Right lobe of liver (tissue), 6 donors: ENCODE results near the gene PIWIL4. TPM values are rescaled to one million over a fixed set of nuclear protein-coding genes. Genes with fewer than 3 reads are reported as not detected.

Source experiments
- ATAC-seq, 4 donors: fragments of 200-7000 bp; cut with Tn5 transposase; one replicate each; pipeline ENCODE4 v1.9.1; 2020; ENCODE audit warnings: mild to moderate bottlenecking in 4 of 4, moderate library complexity in 4 of 4
- DNase-seq, 3 donors: peaks; one replicate each; pipeline ENCODE4 v3.0.0-alpha.2; 2020
- H3K27ac ChIP-seq, 3 donors: fragments of 200-600 bp; one replicate each; pipeline ENCODE4 v1.8.0; 2022
- H3K27me3 ChIP-seq, 2 donors: fragments of 200-600 bp; one replicate each; pipeline ENCODE4 v1.8.0; 2022
- H3K36me3 ChIP-seq, 4 donors: fragments of 200-600 bp; sonication (generic) in 1 of 4; one replicate each; pipeline versions ENCODE4 v1.5.1 to v1.8.0; 2017 to 2022; ENCODE audit warnings: control low read depth in 1 of 4
- H3K4me1 ChIP-seq, 4 donors: fragments of 200-600 bp; sonication (generic) in 1 of 4; one replicate each; pipeline versions ENCODE4 v1.5.1 to v1.8.0; 2017 to 2022; ENCODE audit warnings: control low read depth in 1 of 4
- H3K4me3 ChIP-seq, 3 donors: fragments of 200-600 bp; one replicate each; pipeline ENCODE4 v1.8.0; 2022
- H3K9me3 ChIP-seq, 4 donors: fragments of 200-600 bp; sonication (generic) in 1 of 4; one replicate each; pipeline versions ENCODE4 v1.5.1 to v1.8.0; 2017 to 2022; ENCODE audit warnings: control low read depth in 1 of 4
- POLR2A ChIP-seq: fragments of 450-650 bp; IDR thresholded peaks from one replicate; pipeline ENCODE4 v1.6.1; 2017; ENCODE audit warnings: antibody characterized with exemption, mild to moderate bottlenecking
- WGBS: methylation state at CpG from one replicate; pipeline ENCODE4 v1.1.6; 2018; ENCODE audit warnings: low coverage, low lambda C conversion rate; ENCODE audit not compliant: insufficient coverage; ENCODE audit errors: missing lambda C conversion rate; 5-methylcytosine and 5-hydroxymethylcytosine counted together
- intact Hi-C, 2 donors: fragments of 100-400 bp; cut with DNase I; formaldehyde crosslinking; loops; one replicate each; pipeline versions ENCODE4 v1.11.2 to v1.14.1; 2022
- total RNA-seq, 6 experiments: library from RNA; depleted of rRNA in 2 of 6; stranded (reverse); fragments of >200 nt in 2 of 6; fragmentation: NEBNext Ultra II Directional in 3 of 6; extraction: Animal tissue kit (Norgen Biotek cat#: 25700) in 3 of 6; gene quantifications; one replicate each; pipeline versions ENCODE4 v1.1.0 to v1.2.4, GENCODE V29; 2016 to 2023
- TF ChIP-seq, protein P1 (sequence below), 4 donors: fragments of 200-600 bp in 3 of 4; fragments of 450-650 bp in 1 of 4; IDR thresholded peaks; one replicate each; pipeline versions ENCODE4 v1.5.1 to v1.8.0; 2016 to 2022; ENCODE audit warnings: antibody characterized with exemption in 4 of 4, mild to moderate bottlenecking in 2 of 4
- donor health status: DM: no; HTN: yes; CAD: no.
- donor health status: DM: no; HTN: no; CAD: no.
- donor health status: DM: no; HTN: no; CAD: no.
- donor health status: DM: no; HTN: yes; CAD: no.
- donor health status: DM: no; HTN: yes; CAD: no.

The PIWIL4 gene
- total RNA-seq, 6 experiments from 2014 or later = 0.12 to 0.71 (median 0.51) TPM

DNA sequence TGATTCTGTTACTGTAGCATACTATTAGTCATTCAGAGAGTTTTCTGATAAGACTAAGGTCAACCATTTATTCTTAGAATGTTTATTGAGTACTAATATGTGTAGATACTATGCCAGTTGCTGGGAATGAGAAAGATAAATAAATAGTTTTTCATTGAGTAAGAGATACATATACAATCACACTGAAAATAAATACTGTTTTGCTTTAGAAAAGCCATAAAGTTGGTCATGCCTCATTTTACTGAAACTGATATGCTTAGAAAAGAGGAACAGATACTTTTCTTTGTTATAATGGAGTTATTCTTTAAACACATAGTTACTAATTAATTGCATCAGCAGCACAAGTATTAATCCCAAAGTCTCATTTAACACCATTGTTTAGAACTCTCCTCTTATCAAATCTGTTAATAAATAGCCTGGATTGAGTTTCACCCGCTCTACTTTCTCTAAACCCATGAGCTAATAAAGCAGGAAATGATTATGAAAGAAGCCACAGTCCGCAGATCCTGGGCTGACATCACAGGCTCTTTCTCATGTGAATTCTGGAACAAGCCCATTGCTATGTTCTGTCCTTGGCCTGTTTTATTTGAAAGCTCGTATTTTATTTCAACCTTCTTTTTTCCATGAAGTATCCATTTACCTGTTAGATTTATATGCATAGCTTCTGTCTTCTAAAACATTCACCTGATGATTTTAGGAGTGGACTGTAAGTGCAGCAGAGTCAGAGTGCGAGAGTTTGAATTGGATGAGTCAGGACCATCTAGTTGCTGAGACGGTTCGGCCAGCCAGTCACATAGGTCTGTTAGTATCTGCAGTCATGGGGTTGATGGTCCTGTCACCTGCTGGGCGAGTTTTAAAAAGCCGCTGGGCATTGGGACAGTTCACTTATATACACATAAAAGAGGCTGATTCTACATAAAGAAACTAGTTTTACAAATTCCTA is 35.5 kb downstream of the PIWIL4 start:
- Histone ChIP-seq H3K27ac (peak overlapping the region; percentile 17 to 64 (median 63)), H3K4me3 (no peak overlapping the region), H3K4me1 (peaks cover 0 to 4% (median 0%) of the 10 kb centered on the region in 4 donors), H3K36me3 (no peaks in the 10 kb centered on the region), H3K9me3 (no peaks in the 10 kb centered on the region), H3K27me3 (no peaks in the 10 kb centered on the region)
- ATAC-seq (peak; percentile 93 to 96 (median 95)), DNase-seq (peak in 2 of 3 donors; percentile 74 to 80)
- TF ChIP-seq, protein P1, sequence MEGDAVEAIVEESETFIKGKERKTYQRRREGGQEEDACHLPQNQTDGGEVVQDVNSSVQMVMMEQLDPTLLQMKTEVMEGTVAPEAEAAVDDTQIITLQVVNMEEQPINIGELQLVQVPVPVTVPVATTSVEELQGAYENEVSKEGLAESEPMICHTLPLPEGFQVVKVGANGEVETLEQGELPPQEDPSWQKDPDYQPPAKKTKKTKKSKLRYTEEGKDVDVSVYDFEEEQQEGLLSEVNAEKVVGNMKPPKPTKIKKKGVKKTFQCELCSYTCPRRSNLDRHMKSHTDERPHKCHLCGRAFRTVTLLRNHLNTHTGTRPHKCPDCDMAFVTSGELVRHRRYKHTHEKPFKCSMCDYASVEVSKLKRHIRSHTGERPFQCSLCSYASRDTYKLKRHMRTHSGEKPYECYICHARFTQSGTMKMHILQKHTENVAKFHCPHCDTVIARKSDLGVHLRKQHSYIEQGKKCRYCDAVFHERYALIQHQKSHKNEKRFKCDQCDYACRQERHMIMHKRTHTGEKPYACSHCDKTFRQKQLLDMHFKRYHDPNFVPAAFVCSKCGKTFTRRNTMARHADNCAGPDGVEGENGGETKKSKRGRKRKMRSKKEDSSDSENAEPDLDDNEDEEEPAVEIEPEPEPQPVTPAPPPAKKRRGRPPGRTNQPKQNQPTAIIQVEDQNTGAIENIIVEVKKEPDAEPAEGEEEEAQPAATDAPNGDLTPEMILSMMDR (IDR thresholded peaks at IDR 0.05) = peak in 3 of 4 donors; percentile 52 to 74 (median 53)
- peak; percentile 24 for TF ChIP-seq POLR2A
- intact Hi-C loops = no loop called here
- WGBS = 17% methylated on average over 8 of the region's 8 CpGs

DNA sequence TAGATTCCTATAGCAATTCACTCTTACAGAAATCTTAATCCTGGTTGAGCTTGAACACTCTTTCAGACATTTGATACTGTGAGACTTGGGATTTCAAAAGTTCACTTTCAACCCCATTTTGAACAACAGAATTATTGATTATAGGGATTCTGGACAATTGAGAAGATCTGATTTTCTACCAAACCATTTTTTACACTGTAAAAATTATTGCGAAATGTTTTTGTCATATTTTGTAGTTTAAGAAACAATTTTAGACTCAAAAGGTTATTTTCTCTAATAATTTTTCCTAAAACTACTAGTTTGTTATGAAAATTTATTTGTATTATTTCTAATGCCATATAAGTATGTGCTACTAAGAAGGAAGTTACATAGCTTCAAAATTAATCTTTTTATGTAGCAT is 36.4 kb downstream of the PIWIL4 start:
- DNase-seq = no peak
- no peak for ATAC-seq
- Histone ChIP-seq H3K36me3 (no peaks in the 10 kb centered on the region), H3K4me3 (no peak overlapping the region), H3K4me1 (peaks cover 0 to 4% (median 0%) of the 10 kb centered on the region in 4 donors), H3K27me3 (no peaks in the 10 kb centered on the region), H3K9me3 (no peaks in the 10 kb centered on the region), H3K27ac (peak overlapping the region; percentile 17 to 64 (median 63))
- TF ChIP-seq, protein P1 (IDR thresholded peaks at IDR 0.05) = no peak
- TF ChIP-seq POLR2A = no peak
- intact Hi-C loops = no loop called here
- 67% methylated on average over 1 of the region's 1 CpG for WGBS

GRCh38 chr11:94604482-94604881 is 37.3 kb downstream of the PIWIL4 start:
- H3K36me3 ChIP-seq = no peaks in the 10 kb centered on the region
- no peaks in the 10 kb centered on the region for H3K27me3 ChIP-seq
- TF ChIP-seq, protein P1 (IDR thresholded peaks at IDR 0.05) = no peak
- no peak for TF ChIP-seq POLR2A
- WGBS = 48% methylated on average over 3 of the region's 3 CpGs
- no peak overlapping the region for H3K4me3 ChIP-seq
- peaks cover 0 to 4% (median 0%) of the 10 kb centered on the region in 4 donors for H3K4me1 ChIP-seq
- intact Hi-C loops = no loop called here
- DNase-seq = no peak
- H3K27ac ChIP-seq = no peak overlapping the region
- no peak for ATAC-seq
- no peaks in the 10 kb centered on the region for H3K9me3 ChIP-seq

- H3K9me3 ChIP-seq = peaks cover 0 to 6% (median 0%) of the 10 kb centered on the region in 4 donors
- DNase-seq (no peak), ATAC-seq (no peak)
- H3K27ac ChIP-seq = no peak overlapping the region
- H3K4me3 ChIP-seq = no peak overlapping the region
- intact Hi-C loops = no loop called here
- TF ChIP-seq POLR2A = no peak
- TF ChIP-seq, protein P1 (IDR thresholded peaks at IDR 0.05) = no peak
- no peaks in the 10 kb centered on the region for H3K36me3 ChIP-seq
- H3K27me3 ChIP-seq = no peaks in the 10 kb centered on the region
- H3K4me1 ChIP-seq = no peaks in the 10 kb centered on the region
- WGBS = 33% methylated on average over 1 of the region's 1 CpG
Observed at GRCh38 chr11:94613120-94613519, 46.0 kb downstream of the PIWIL4 start.
